Measurements from ENCODE around the gene SLF2. TPM values are rescaled to one million over a fixed set of nuclear protein-coding genes. Genes with fewer than 3 reads are reported as not detected.
A peak's percentile ranks its signal among the peaks of the same experiment; 100 is the strongest.

SLF2 gene
- total and polyA plus RNA-seq, 9 donors, result 19.6 to 81.9 (median 40.3) TPM

DNA sequence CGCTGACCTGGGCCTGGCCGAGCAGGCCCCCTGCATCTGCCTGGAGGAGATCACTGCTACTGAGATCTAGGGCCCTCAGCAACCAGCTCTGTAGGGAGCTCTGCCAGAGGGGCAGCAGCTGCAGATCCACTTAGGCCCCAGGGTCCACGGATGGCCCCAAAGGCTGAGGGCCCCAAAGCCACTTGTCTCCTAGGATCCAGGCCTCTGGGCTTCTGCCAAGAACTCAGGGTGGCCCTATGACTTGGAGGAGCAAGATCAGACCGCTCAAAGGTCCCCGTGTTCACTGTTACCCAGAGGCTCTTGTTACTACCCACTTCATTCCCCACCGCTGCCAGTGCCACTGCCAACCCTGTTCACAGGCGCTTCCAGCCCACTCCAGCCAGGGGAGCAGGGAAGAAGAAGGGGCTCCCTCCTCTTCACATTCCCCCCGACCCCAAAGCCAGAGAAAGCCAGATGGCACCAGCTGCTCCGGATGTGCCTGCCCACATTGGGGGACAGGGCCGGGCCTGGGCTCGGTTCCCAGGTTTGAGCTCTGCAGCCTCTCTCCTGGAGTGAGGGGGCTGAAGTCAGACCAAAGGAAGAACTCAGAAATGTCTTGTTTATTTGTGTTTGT lies 94.4 kb downstream of the SLF2 start:
- H3K4me1 ChIP-seq (ENCODE audit: insufficient read depth), result peaks cover 12% of the 10 kb centered on the region
- intact Hi-C loops (cut with DNase I), result no loop called here
- no peaks in the 10 kb centered on the region for H3K9me3 ChIP-seq
- TF ChIP-seq POLR2A (IDR thresholded peaks at IDR 0.05) (no peak), EP300 (IDR thresholded peaks at IDR 0.05) (no peak)
- TF ChIP-seq, protein P1, sequence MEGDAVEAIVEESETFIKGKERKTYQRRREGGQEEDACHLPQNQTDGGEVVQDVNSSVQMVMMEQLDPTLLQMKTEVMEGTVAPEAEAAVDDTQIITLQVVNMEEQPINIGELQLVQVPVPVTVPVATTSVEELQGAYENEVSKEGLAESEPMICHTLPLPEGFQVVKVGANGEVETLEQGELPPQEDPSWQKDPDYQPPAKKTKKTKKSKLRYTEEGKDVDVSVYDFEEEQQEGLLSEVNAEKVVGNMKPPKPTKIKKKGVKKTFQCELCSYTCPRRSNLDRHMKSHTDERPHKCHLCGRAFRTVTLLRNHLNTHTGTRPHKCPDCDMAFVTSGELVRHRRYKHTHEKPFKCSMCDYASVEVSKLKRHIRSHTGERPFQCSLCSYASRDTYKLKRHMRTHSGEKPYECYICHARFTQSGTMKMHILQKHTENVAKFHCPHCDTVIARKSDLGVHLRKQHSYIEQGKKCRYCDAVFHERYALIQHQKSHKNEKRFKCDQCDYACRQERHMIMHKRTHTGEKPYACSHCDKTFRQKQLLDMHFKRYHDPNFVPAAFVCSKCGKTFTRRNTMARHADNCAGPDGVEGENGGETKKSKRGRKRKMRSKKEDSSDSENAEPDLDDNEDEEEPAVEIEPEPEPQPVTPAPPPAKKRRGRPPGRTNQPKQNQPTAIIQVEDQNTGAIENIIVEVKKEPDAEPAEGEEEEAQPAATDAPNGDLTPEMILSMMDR (IDR thresholded peaks at IDR 0.05), result no peak
- DNase-seq, result peak in 3 of 5 donors; percentile 46 to 70 (median 53)
- H3K27me3 ChIP-seq, result no peaks in the 10 kb centered on the region
- no peaks in the 10 kb centered on the region for H3K36me3 ChIP-seq
- H3K27ac ChIP-seq, result peak overlapping the region in 1 of 2 donors; percentile 45
- H3K4me3 ChIP-seq, result no peak overlapping the region
- 15 to 34% (median 31%) methylated on average over 9 to 11 of the region's 11 CpGs for WGBS, 3 donors

DNA sequence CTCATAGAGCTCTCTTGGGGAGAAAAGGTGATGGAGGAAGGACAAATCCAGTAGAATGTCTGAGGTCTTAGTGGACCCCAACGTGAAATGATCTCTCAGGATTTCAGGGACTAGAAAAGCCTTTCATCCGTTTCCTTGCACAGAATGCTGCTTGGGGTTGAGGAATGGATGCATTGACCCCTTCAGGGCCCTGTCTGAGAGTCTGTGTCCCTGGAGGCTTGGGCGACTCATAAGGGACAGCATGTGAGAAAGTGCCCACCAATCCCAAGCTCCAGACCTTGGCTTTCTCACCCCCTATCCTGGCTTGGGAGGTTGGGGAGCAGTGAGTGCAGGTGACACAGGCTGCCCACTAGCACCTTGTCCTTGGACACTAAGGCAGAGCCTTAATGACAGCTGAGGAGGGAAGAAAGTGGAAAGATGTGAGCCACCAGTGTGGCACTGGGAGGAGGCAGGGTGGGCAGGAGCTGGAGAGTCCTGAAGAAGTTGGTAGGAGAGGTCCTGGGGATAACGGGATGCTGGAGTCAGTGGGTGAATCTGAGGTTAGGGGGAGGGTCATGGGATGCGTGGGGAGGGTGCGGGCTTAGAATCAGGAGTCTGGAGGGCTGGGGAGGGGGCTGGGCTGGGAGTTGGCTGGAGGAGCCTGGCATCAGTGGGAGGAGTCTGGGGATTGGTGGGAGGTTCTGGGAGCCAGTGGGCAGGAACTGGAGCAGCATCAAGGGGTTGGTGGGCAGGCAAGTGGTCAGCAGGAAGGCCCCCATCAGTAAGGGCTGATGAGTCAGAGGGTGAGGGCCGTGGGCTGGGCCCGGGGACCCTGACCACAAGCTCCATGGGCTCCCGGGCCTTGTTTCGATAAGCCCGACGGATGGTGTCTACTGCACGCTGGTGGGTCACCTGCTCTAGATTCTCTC lies 95.4 kb downstream of the SLF2 start:
- TF ChIP-seq EP300 (IDR thresholded peaks at IDR 0.05) (no peak), POLR2A (IDR thresholded peaks at IDR 0.05) (no peak)
- TF ChIP-seq, protein P1 (IDR thresholded peaks at IDR 0.05), result no peak
- H3K4me1 ChIP-seq (ENCODE audit: insufficient read depth), result peaks cover 10% of the 10 kb centered on the region
- H3K9me3 ChIP-seq, result no peaks in the 10 kb centered on the region
- H3K27me3 ChIP-seq, result no peaks in the 10 kb centered on the region
- DNase-seq, result no peak
- no peak overlapping the region for H3K4me3 ChIP-seq
- 37 to 50% (median 49%) methylated on average over 13 of the region's 13 CpGs for WGBS, 3 donors
- peak overlapping the region; percentile 35 to 52 for H3K27ac ChIP-seq
- intact Hi-C loops (cut with DNase I), result no loop called here
- no peaks in the 10 kb centered on the region for H3K36me3 ChIP-seq

DNA sequence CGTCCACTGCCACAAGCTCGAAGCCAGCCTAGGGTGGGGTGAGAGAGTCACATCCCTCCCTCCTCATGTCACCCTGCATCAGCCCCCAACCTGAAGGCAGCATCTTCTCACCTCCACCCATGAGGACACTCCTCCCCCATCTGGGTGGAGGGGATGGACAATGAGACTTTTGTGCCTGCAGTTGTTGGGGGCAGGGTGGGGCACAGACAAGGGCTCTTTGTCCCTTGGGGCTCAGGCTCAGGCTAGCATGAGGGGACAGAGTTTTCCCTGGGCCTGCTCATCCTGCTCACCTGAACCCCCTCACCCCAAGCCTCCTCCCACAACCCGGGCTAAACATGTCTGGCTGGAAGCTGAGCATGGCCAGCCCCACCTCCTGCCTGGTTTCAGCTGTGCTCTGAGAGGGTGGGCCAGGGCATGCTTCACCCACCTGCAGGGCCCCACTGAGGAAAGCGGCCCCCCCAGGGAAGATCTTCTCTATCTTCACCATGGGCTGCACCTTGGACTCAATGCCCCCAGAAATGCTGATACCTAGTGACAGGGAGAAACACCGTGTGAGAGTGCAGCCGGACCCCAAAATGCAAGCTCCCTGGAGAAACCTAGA lies 96.2 kb downstream of the SLF2 start:
- DNase-seq, result no peak
- H3K27ac ChIP-seq, result peak overlapping the region; percentile 35 to 52
- H3K27me3 ChIP-seq, result no peaks in the 10 kb centered on the region
- peaks cover 10% of the 10 kb centered on the region for H3K4me1 ChIP-seq (ENCODE audit: insufficient read depth)
- 75 to 85% (median 80%) methylated on average over 6 of the region's 6 CpGs for WGBS, 3 donors
- no peaks in the 10 kb centered on the region for H3K36me3 ChIP-seq
- H3K4me3 ChIP-seq, result no peak overlapping the region
- TF ChIP-seq POLR2A (IDR thresholded peaks at IDR 0.05), result no peak
- no peak for TF ChIP-seq EP300 (IDR thresholded peaks at IDR 0.05)
- TF ChIP-seq, protein P1 (IDR thresholded peaks at IDR 0.05), result no peak
- intact Hi-C loops (cut with DNase I), result no loop called here
- no peaks in the 10 kb centered on the region for H3K9me3 ChIP-seq

DNA sequence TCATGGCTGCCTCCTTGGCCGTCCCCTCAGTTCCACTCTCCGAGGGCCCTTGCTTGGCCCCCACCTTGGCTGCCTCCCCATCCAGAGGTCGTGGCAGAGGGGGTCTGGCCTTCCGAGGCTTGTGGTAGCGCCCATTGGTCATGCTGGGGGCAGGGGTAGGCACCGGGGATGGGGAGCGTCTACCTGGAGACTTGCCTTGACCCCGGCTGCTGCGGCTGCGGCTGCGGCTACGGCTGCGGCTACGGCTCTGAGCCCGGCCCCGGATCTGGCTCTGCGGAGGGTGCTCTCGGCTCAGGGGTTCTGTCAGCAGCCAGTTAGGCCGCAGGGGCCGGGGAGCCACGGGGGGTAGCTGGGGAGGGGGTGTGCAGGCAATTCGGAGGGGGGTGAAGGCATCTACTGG lies 97.6 kb downstream of the SLF2 start:
- Histone ChIP-seq H3K27ac (no peak overlapping the region), H3K27me3 (no peaks in the 10 kb centered on the region), H3K36me3 (no peaks in the 10 kb centered on the region), H3K4me3 (no peak overlapping the region), H3K9me3 (no peaks in the 10 kb centered on the region), H3K4me1 (ENCODE audit: insufficient read depth) (peaks cover 11% of the 10 kb centered on the region)
- DNase-seq, result no peak
- WGBS, 3 donors, result 90 to 96% (median 94%) methylated on average over 18 to 22 of the region's 22 CpGs
- TF ChIP-seq POLR2A (IDR thresholded peaks at IDR 0.05) (no peak), EP300 (IDR thresholded peaks at IDR 0.05) (no peak)
- intact Hi-C loops (cut with DNase I), result no loop called here
